Gastrocnemius medialis (tissue), 4 donors: ENCODE data around the gene ARHGAP6.

Experiments used
- CTCF ChIP-seq, 5 experiments: fragments of 450-650 bp in 3 of 5; fragments of 200-600 bp in 2 of 5; sonication (generic) in 2 of 5; IDR thresholded peaks in 4 of 5; conservative IDR thresholded peaks in 1 of 5; 1 replicate in 4 of 5; 2 replicates in 1 of 5; pipeline ENCODE4 v1.5.1; 2016 to 2019; ENCODE audit warnings: antibody characterized with exemption in 5 of 5, mild to moderate bottlenecking in 3 of 5, moderate library complexity in 3 of 5
- POLR2A ChIP-seq, 2 donors: fragments of 450-650 bp; IDR thresholded peaks; one replicate each; pipeline ENCODE4 v1.6.1; 2017; ENCODE audit warnings: antibody characterized with exemption in 2 of 2, mild to moderate bottlenecking in 2 of 2, moderate library complexity in 2 of 2

GRCh38 chrX:11273544-11273943 lies 392.2 kb downstream of the ARHGAP6 start:
- no peak for TF ChIP-seq CTCF (IDR thresholded peaks at IDR 0.05 in 4 of 5, conservative IDR thresholded peaks at IDR 0.05 in 1 of 5)
- TF ChIP-seq POLR2A (IDR thresholded peaks at IDR 0.05): no peak
